Subcutaneous adipose tissue (tissue), 4 donors: Measurements from ENCODE around the gene MPND. TPM values are rescaled to one million over a fixed set of nuclear protein-coding genes. Genes with fewer than 3 reads are reported as not detected.

ENCODE experiments used
- total RNA-seq, 4 donors: library from RNA; depleted of rRNA; stranded (reverse); fragments of >200 nt; gene quantifications; one replicate each; pipeline ENCODE4 v1.1.0, GENCODE V29; 2016
- TF ChIP-seq, protein P1 (sequence below): fragments of 450-650 bp; IDR thresholded peaks from one replicate; pipeline ENCODE4 v1.5.1; 2016; ENCODE audit warnings: low read depth, mild to moderate bottlenecking, control low read depth, antibody characterized with exemption, moderate library complexity

Gene MPND
- total RNA-seq, 4 donors from 2014 or later: 3.8 to 13.2 (median 8.4) TPM

- TF ChIP-seq, protein P1, sequence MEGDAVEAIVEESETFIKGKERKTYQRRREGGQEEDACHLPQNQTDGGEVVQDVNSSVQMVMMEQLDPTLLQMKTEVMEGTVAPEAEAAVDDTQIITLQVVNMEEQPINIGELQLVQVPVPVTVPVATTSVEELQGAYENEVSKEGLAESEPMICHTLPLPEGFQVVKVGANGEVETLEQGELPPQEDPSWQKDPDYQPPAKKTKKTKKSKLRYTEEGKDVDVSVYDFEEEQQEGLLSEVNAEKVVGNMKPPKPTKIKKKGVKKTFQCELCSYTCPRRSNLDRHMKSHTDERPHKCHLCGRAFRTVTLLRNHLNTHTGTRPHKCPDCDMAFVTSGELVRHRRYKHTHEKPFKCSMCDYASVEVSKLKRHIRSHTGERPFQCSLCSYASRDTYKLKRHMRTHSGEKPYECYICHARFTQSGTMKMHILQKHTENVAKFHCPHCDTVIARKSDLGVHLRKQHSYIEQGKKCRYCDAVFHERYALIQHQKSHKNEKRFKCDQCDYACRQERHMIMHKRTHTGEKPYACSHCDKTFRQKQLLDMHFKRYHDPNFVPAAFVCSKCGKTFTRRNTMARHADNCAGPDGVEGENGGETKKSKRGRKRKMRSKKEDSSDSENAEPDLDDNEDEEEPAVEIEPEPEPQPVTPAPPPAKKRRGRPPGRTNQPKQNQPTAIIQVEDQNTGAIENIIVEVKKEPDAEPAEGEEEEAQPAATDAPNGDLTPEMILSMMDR: no peak
Measured at GRCh38 chr19:4374498-4375163, 31.3 kb downstream of the MPND start.

GRCh38 chr19:4375164-4376027, 32.0 kb downstream of the MPND start:
- TF ChIP-seq, protein P1: no peak

GRCh38 chr19:4376028-4376670, 32.8 kb downstream of the MPND start:
- TF ChIP-seq, protein P1: no peak

GRCh38 chr19:4376671-4376990, 33.3 kb downstream of the MPND start:
- TF ChIP-seq, protein P1: no peak

GRCh38 chr19:4376991-4377781, 33.8 kb downstream of the MPND start:
- TF ChIP-seq, protein P1: no peak

DNA sequence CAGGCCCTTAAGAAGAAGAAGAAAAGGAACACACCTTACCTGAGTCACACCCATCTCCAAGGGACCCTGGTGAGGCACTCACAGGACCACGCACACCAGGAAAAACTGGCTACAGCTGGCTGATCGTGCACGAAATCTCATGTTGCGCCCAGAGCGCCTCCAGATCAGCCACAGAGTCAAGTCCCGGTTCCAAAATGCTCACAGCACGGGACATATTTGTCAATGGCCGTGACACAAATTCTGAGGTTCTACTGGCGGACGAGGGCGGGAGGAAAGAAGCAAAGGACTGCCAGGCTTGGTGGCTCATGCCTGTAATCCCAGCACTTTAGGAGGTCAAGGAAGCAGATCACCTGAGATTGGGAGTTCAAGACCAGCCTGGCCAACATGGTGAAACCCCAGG, 35.5 kb downstream of the MPND start:
- TF ChIP-seq, protein P1: no peak
